22Rv1 (cell line): ENCODE measurements around the gene ZCCHC7.

Source experiments
- H3K27ac ChIP-seq: fragments of 450-650 bp; 2 replicates; pipeline ENCODE4 v1.5.1; 2017
- CTCF ChIP-seq: fragments of 450-650 bp; IDR thresholded peaks from 2 replicates; pipeline ENCODE4 v1.5.1; 2017; ENCODE audit warnings: mild to moderate bottlenecking
- ZFX ChIP-seq: fragments of 450-650 bp; IDR thresholded peaks from 2 replicates; pipeline ENCODE4 v1.6.1; 2017; ENCODE audit warnings: antibody characterized with exemption, borderline replicate concordance

Gene ZCCHC7

DNA sequence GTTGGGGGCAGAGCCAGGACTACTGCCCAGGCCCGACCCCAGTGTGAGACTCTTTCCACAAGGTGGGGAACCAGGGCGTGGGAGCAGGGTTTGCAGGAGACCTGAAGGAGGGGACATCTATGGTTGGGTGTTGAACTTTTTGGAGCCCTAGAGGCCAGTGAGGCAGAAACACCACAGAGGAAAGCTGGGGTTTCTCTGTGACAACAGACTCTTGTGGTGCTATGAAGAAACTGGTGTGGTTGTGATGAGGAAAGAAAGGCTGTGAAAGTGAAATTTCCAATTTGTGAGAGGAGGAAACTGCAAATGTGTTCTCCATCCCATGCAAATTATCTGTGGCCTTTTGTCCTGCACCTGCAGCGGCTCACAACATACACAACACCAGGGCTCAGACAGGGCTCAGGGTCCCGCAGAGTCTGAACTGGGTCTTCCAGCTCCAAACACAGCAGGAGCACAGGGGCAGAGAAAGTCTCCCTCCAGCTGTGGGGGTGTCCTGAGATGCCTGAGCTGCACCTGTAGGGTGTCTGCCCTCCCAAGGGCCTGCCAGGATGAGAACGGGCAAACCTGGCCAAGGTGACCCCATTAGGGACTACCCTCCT lies 250.7 kb downstream of the ZCCHC7 start:
- TF ChIP-seq CTCF = no peak
- TF ChIP-seq ZFX = no peak

DNA sequence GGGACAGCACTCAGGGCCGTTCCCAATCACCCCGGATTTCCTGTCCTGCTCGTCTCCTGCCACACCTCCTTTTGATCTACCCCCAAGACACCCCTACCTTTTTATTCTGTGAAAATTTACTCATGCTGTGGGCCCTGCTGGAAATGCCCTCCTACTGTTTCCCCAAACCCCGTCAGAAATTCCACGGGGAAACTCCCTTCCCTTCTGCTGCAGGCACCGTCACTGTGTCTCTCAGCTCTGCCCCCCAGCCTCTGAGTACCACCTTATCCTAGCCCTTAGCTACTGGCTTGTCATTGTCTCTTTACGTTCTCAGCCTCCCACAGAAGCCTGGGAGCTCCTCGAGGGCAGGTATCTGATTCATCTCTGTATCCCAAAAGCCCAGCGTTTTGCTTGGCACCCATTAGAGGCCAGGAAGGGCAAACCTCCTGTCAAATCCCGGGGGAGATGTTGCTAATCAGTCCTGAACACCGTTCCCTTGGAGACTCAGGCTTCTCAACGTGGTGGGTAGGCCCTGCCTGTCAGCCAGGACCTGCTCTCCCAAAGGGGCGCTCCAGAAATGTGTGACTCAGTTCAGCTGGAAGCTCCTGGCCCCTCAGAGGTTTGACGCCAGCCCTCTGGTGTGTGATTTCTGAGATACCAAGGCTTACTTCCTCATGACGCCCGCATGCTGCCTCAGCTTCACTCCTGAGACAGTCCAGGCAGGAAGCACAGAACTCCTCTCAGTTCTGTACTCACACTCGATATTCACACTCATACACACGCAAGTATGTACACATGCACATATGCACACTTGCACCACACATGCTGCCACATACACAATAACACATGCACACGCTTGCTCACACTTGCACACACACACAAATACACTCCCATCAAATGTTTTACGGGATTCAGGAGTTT lies 251.4 kb downstream of the ZCCHC7 start:
- TF ChIP-seq ZFX = no peak
- no peak for TF ChIP-seq CTCF
- H3K27ac ChIP-seq = no peak overlapping the region

More for the DNA sequence above, 250.7 kb downstream of the ZCCHC7 start:
- H3K27ac ChIP-seq = no peak overlapping the region

GRCh38 chr9:37372839-37373238 lies 252.5 kb downstream of the ZCCHC7 start:
- H3K27ac ChIP-seq = no peak overlapping the region

GRCh38 chr9:37373621-37374020 lies 253.2 kb downstream of the ZCCHC7 start:
- no peak overlapping the region for H3K27ac ChIP-seq
- TF ChIP-seq CTCF (no peak), ZFX (no peak)

More at GRCh38 chr9:37372839-37373238, 252.5 kb downstream of the ZCCHC7 start:
- no peak for TF ChIP-seq ZFX
- no peak for TF ChIP-seq CTCF

DNA sequence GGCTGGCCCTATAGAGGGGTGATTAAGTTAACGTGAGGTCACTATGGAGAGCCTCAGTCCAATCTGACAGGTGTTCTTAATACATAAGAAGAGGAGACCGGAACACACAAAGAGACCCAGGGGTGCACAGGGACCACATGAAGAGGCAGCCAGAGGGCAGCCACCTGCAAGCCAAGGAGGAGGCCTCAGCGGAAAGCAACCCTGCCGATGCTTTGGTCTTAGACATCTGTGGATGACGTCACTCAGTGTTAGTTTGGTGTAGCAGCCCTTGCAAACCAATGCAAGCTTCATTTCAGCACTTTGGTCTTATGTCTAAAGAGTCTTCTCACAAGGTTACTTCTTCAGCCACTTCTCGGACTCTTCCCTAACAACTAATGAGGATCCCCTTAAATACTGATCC lies 254.5 kb downstream of the ZCCHC7 start:
- H3K27ac ChIP-seq = no peak overlapping the region
- no peak for TF ChIP-seq CTCF
- no peak for TF ChIP-seq ZFX

GRCh38 chr9:37377688-37378612 lies 257.6 kb downstream of the ZCCHC7 start:
- no peak overlapping the region for H3K27ac ChIP-seq
- no peak for TF ChIP-seq ZFX
- TF ChIP-seq CTCF = no peak
